Measurements from ENCODE around the gene C17orf50. TPM values are rescaled to one million over a fixed set of nuclear protein-coding genes. Genes with fewer than 3 reads are reported as not detected.

The C17orf50 gene
- total RNA-seq, 1 experiment from 2014 or later: not detected

DNA sequence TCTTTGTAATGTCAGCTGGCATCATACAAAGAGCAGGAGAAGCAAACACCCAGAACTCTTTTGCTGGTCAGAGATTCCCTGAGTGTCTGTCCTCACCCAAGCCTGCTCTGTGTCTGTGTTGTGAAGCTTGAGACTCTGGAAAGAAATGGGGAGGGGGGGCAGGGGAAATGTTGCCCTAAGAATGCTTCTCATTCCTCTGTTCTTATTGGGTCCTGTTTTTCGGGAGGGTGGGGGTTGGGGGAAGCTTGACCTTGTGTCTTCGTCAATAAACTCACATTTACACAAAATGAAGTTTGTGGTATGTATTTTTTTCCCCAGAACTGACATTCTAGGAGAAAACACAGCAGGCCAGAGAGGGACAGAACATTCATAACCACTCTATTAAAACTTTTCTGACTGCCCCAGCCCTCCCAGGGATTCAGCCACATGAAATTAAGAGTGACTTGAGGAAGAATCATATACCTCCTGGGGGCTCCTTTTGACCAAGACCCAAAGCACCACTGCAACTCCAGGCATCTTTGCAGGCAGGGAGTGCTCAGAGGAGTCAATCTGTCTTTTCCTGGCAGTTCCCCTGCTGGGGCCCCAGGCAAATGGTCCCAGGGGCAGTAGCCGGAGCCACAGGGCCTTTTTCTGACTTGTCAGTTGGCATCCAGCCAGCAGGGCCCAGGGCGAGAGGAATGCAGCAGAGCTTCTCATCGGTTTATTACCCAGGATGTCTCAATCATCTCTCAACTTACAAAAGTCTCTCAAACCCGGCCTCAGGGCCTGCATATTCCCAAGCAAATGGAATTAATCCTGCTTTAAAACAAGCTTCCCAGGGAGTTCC lies 34.3 kb upstream of the C17orf50 start:
- ChIA-PET POLR2A (no interaction called here), RAD21 (ENCODE audit: low non-redundant PET in 1 of 2, low total read pairs in 2 of 2, uncharacterized antibody in 2 of 2, unreplicated experiment in 2 of 2) (no interaction called here), CTCF (no interaction called here)
- Histone ChIP-seq H3K27ac (ENCODE audit: low read depth, low read length) (no peak overlapping the region), H3K4me2 (ENCODE audit: low read length) (no peak overlapping the region), H3K4me3 (replicated peaks in 1 of 2; ENCODE audit: low read depth in 1 of 2, low read length in 2 of 2) (no peak overlapping the region), H2AFZ (ENCODE audit: low read depth, low read length, poor library complexity, severe bottlenecking) (no peak overlapping the region), H3K9me2 (ENCODE audit: insufficient read depth) (no peaks in the 10 kb centered on the region), H3K9me3 (ENCODE audit: control insufficient read depth in 1 of 2, insufficient read depth in 1 of 2, low read depth in 1 of 2, low read length in 2 of 2) (no peaks in the 10 kb centered on the region), H4K20me1 (ENCODE audit: insufficient read depth) (no peaks in the 10 kb centered on the region), H3K9ac (ENCODE audit: low read length) (no peak overlapping the region), H3K79me2 (ENCODE audit: insufficient read depth, low read length) (no peaks in the 10 kb centered on the region), H3K4me1 (ENCODE audit: control insufficient read depth in 1 of 2, insufficient read depth in 2 of 2, low read length in 2 of 2) (peaks cover 0 to 3% of the 10 kb centered on the region in 2 experiments; a peak in 1 of 4 replicates), H3K36me3 (ENCODE audit: control insufficient read depth in 1 of 2, insufficient read depth in 2 of 2, low read length in 2 of 2) (peaks cover 14 to 17% of the 10 kb centered on the region in 2 experiments; a peak in 3 of 4 replicates), H3K27me3 (ENCODE audit: insufficient read depth, low read length) (no peaks in the 10 kb centered on the region)
- DNase-seq (ENCODE audit: low read depth, low spot score): no peak
- no peak for TF ChIP-seq POLR2AphosphoS5 (IDR thresholded peaks at IDR 0.05; ENCODE audit: low read depth, low read length)
- no peak for TF ChIP-seq JUND (IDR thresholded peaks at IDR 0.05)
- TF ChIP-seq ZNF274 (IDR thresholded peaks at IDR 0.05; ENCODE audit: low read depth, low read length): no peak
- no peak for TF ChIP-seq ZFX (IDR thresholded peaks at IDR 0.05)
- no peak for TF ChIP-seq SP1 (IDR thresholded peaks at IDR 0.05; ENCODE audit: low read depth)
- no peak for TF ChIP-seq SIN3A (IDR thresholded peaks at IDR 0.05; ENCODE audit: low read depth)
- TF ChIP-seq EZH2phosphoT487 (IDR thresholded peaks at IDR 0.05; ENCODE audit: borderline replicate concordance): no peak
- no peak for TF ChIP-seq FOSL1 (IDR thresholded peaks at IDR 0.05; ENCODE audit: low read depth)
- TF ChIP-seq POLR2A (IDR thresholded peaks at IDR 0.05; ENCODE audit: borderline replicate concordance, extremely low read depth, insufficient read depth, insufficient read length): no peak
- TF ChIP-seq, protein P1, sequence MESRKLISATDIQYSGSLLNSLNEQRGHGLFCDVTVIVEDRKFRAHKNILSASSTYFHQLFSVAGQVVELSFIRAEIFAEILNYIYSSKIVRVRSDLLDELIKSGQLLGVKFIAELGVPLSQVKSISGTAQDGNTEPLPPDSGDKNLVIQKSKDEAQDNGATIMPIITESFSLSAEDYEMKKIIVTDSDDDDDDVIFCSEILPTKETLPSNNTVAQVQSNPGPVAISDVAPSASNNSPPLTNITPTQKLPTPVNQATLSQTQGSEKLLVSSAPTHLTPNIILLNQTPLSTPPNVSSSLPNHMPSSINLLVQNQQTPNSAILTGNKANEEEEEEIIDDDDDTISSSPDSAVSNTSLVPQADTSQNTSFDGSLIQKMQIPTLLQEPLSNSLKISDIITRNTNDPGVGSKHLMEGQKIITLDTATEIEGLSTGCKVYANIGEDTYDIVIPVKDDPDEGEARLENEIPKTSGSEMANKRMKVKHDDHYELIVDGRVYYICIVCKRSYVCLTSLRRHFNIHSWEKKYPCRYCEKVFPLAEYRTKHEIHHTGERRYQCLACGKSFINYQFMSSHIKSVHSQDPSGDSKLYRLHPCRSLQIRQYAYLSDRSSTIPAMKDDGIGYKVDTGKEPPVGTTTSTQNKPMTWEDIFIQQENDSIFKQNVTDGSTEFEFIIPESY (IDR thresholded peaks at IDR 0.05; ENCODE audit: extremely low read depth, insufficient replicate concordance, low read length): no peak
- no peak for TF ChIP-seq YY1 (IDR thresholded peaks at IDR 0.05; ENCODE audit: extremely low read depth, insufficient replicate concordance, low read depth, low read length)
- no peak for TF ChIP-seq EGR1 (IDR thresholded peaks at IDR 0.05; ENCODE audit: low read depth)
- no peak for TF ChIP-seq TCF7L2 (IDR thresholded peaks at IDR 0.05; ENCODE audit: borderline replicate concordance, extremely low read depth, insufficient read depth, insufficient read length)
- TF ChIP-seq, protein P2, sequence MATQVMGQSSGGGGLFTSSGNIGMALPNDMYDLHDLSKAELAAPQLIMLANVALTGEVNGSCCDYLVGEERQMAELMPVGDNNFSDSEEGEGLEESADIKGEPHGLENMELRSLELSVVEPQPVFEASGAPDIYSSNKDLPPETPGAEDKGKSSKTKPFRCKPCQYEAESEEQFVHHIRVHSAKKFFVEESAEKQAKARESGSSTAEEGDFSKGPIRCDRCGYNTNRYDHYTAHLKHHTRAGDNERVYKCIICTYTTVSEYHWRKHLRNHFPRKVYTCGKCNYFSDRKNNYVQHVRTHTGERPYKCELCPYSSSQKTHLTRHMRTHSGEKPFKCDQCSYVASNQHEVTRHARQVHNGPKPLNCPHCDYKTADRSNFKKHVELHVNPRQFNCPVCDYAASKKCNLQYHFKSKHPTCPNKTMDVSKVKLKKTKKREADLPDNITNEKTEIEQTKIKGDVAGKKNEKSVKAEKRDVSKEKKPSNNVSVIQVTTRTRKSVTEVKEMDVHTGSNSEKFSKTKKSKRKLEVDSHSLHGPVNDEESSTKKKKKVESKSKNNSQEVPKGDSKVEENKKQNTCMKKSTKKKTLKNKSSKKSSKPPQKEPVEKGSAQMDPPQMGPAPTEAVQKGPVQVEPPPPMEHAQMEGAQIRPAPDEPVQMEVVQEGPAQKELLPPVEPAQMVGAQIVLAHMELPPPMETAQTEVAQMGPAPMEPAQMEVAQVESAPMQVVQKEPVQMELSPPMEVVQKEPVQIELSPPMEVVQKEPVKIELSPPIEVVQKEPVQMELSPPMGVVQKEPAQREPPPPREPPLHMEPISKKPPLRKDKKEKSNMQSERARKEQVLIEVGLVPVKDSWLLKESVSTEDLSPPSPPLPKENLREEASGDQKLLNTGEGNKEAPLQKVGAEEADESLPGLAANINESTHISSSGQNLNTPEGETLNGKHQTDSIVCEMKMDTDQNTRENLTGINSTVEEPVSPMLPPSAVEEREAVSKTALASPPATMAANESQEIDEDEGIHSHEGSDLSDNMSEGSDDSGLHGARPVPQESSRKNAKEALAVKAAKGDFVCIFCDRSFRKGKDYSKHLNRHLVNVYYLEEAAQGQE (IDR thresholded peaks at IDR 0.05; ENCODE audit: low read depth): no peak
- ATAC-seq: no peak
- intact Hi-C loops (cut with micrococcal nuclease): no loop called here
- no TSS peak for BruUV-seq (replicated peaks)

Data from HCT116 (cell line).